Caco-2 (cell line): ENCODE measurements around the gene BEST4. TPM values are rescaled to one million over a fixed set of nuclear protein-coding genes. Genes with fewer than 3 reads are reported as not detected.

Experiments used
- BruUV-seq: library from RNA; stranded (reverse); fragments of 400-500 nt; replicated peaks from 2 replicates; lab custom pipeline; 2021; lab: Mats Ljungman, UMichigan
- CTCF ChIA-PET: fragments of 300-600 bp; sonication (Branson Sonifier 250); formaldehyde crosslinking; loops from one replicate; lab custom pipeline; 2022; ENCODE audit warnings: antibody characterized with exemption; lab: Charles Lee
- POLR2A ChIA-PET: fragments of 300-600 bp; sonication (Branson Sonifier 250); formaldehyde crosslinking; loops from one replicate; lab custom pipeline; 2022; ENCODE audit warnings: antibody characterized with exemption; lab: Charles Lee
- DNase-seq, 2 experiments: peaks; one replicate each; pipeline versions ENCODE4 v3.0.0 to v3.0.0-alpha.2; 2020 to 2022
- H3K27me3 ChIP-seq: replicated peaks from 2 replicates; pipeline ENCODE4 v1.6.0; 2011; ENCODE audit warnings: low read length; ENCODE audit not compliant: control insufficient read depth, insufficient read depth
- H3K36me3 ChIP-seq: 2 replicates; pipeline ENCODE4 v1.5.1; 2011; ENCODE audit warnings: low read length; ENCODE audit not compliant: control insufficient read depth, insufficient read depth
- H3K4me1 ChIP-seq: fragments of 250-450 bp; sonication (Bioruptor Pico); 2 replicates; pipeline ENCODE4 v1.5.1; 2020; ENCODE audit warnings: mild to moderate bottlenecking
- H3K4me3 ChIP-seq: 2 replicates; pipeline ENCODE4 v1.5.1; 2011; ENCODE audit warnings: low read depth, mild to moderate bottlenecking, control low read depth, low read length
- H3K9me3 ChIP-seq: fragments of 250-450 bp; sonication (Bioruptor Pico); 2 replicates; pipeline ENCODE4 v1.5.1; 2020; ENCODE audit warnings: mild to moderate bottlenecking, moderate library complexity
- H3K27ac Mint-ChIP-seq: one replicate; pipeline ENCODE4 v1.8.0; 2022; ENCODE audit warnings: mixed read lengths; ENCODE audit not compliant: unreplicated experiment
- H3K27me3 Mint-ChIP-seq: one replicate; pipeline ENCODE4 v1.8.0; 2022; ENCODE audit warnings: mixed read lengths; ENCODE audit not compliant: insufficient read depth, unreplicated experiment
- H3K36me3 Mint-ChIP-seq: one replicate; pipeline ENCODE4 v1.8.0; 2022; ENCODE audit warnings: mild to moderate bottlenecking, mixed read lengths; ENCODE audit not compliant: insufficient read depth, unreplicated experiment
- H3K4me1 Mint-ChIP-seq: one replicate; pipeline ENCODE4 v1.8.0; 2022; ENCODE audit warnings: low read depth, mixed read lengths; ENCODE audit not compliant: unreplicated experiment
- H3K4me3 Mint-ChIP-seq: one replicate; pipeline ENCODE4 v1.8.0; 2022; ENCODE audit warnings: mild to moderate bottlenecking, moderate library complexity, mixed read lengths; ENCODE audit not compliant: unreplicated experiment
- H3K9me3 Mint-ChIP-seq: one replicate; pipeline ENCODE4 v1.8.0; 2022; ENCODE audit warnings: mixed read lengths; ENCODE audit not compliant: unreplicated experiment
- CTCF ChIP-seq, 2 experiments: fragments of 200-600 bp in 1 of 2; IDR thresholded peaks; 1 replicate in 1 of 2; 2 replicates in 1 of 2; pipeline versions ENCODE4 v1.5.1 to v1.8.0; 2011 to 2022; ENCODE audit warnings: antibody characterized with exemption in 1 of 2, control low read depth in 1 of 2, inconsistent platforms in 1 of 2, low read depth in 1 of 2, low read length in 1 of 2, mild to moderate bottlenecking in 1 of 2, moderate library complexity in 1 of 2; ENCODE audit not compliant: insufficient read depth in 1 of 2, severe bottlenecking in 1 of 2, unreplicated experiment in 1 of 2
- intact Hi-C: fragments of 100-400 bp; cut with micrococcal nuclease; formaldehyde crosslinking; loops from one replicate; pipeline ENCODE4 v1.10.0; 2022; ENCODE audit not compliant: unreplicated experiment
- total RNA-seq: library from RNA; stranded (reverse); gene quantifications from 2 replicates; pipeline ENCODE4 v1.2.3, GENCODE V29; 2022

The BEST4 gene
- total RNA-seq, 1 experiment from 2014 or later: not detected

GRCh38 chr1:44806704-44807363 is 18.9 kb upstream of the BEST4 start, which contains the start of gene DYNLT4:
DYNLT4 (minus strand) TSS chr1:44807351; CDS start chr1:44806668, 683 bp downstream.
- intact Hi-C loops: no loop called here
- Mint-ChIP-seq H3K36me3 (peaks cover 19% of the 10 kb centered on the region), H3K4me3 (peak within 1 kb of the TSS; percentile 53), H3K27ac (peak within 1 kb of the TSS; percentile 99), H3K4me1 (peaks cover 24% of the 10 kb centered on the region), H3K9me3 (no peaks in the 10 kb centered on the region), H3K27me3 (no peaks in the 10 kb centered on the region)
- ChIA-PET POLR2A (interaction anchor here (1.0 to 2.7 kb wide), 2 partner anchors 12 to 31 kb away, joined by 5 to 24 read pairs; partner anchors contain the start of gene RPS8), CTCF (no interaction called here)
- BruUV-seq: TSS peak; percentile 81
- DNase-seq: no peak
- no peak within 1 kb of the TSS for H3K4me3 ChIP-seq
- H3K36me3 ChIP-seq: no peaks in the 10 kb centered on the region
- TF ChIP-seq CTCF (IDR thresholded peaks at IDR 0.05; ENCODE audit: insufficient read depth in 1 of 2, low read depth in 1 of 2, low read length in 1 of 2, severe bottlenecking in 1 of 2, unreplicated experiment in 1 of 2): no peak
- H3K9me3 ChIP-seq: no peaks in the 10 kb centered on the region
- H3K4me1 ChIP-seq: peaks cover 40% of the 10 kb centered on the region
- no peaks in the 10 kb centered on the region for H3K27me3 ChIP-seq

GRCh38 chr1:44806025-44806703 is 18.2 kb upstream of the BEST4 start:
- Histone ChIP-seq H3K4me3 (no peak overlapping the region), H3K9me3 (no peaks in the 10 kb centered on the region), H3K36me3 (no peaks in the 10 kb centered on the region), H3K27me3 (no peaks in the 10 kb centered on the region), H3K4me1 (peaks cover 40% of the 10 kb centered on the region)
- BruUV-seq: no TSS peak
- no peak for TF ChIP-seq CTCF (IDR thresholded peaks at IDR 0.05; ENCODE audit: insufficient read depth in 1 of 2, low read depth in 1 of 2, low read length in 1 of 2, severe bottlenecking in 1 of 2, unreplicated experiment in 1 of 2)
- H3K27me3 Mint-ChIP-seq: no peaks in the 10 kb centered on the region
- H3K9me3 Mint-ChIP-seq: no peaks in the 10 kb centered on the region
- intact Hi-C loops: no loop called here
- no peak for DNase-seq
- CTCF ChIA-PET: no interaction called here
- peaks cover 19% of the 10 kb centered on the region for H3K36me3 Mint-ChIP-seq
- POLR2A ChIA-PET: interaction anchor here (1.0 kb wide), 1 partner anchor 31 kb away, joined by 5 read pairs; the partner anchor contains the start of gene RPS8
- H3K4me3 Mint-ChIP-seq: no peak overlapping the region
- H3K27ac Mint-ChIP-seq: peak overlapping the region; percentile 99
- H3K4me1 Mint-ChIP-seq: peaks cover 22% of the 10 kb centered on the region

GRCh38 chr1:44805311-44806024 is 17.5 kb upstream of the BEST4 start:
- H3K4me3 Mint-ChIP-seq: no peak overlapping the region
- H3K27me3 Mint-ChIP-seq: no peaks in the 10 kb centered on the region
- TSS peak; percentile 11 for BruUV-seq
- Histone ChIP-seq H3K27me3 (no peaks in the 10 kb centered on the region), H3K36me3 (no peaks in the 10 kb centered on the region), H3K4me1 (peaks cover 40% of the 10 kb centered on the region), H3K9me3 (no peaks in the 10 kb centered on the region), H3K4me3 (no peak overlapping the region)
- no peak for DNase-seq
- peaks cover 18% of the 10 kb centered on the region for H3K4me1 Mint-ChIP-seq
- H3K27ac Mint-ChIP-seq: peak overlapping the region; percentile 61
- intact Hi-C loops: no loop called here
- ChIA-PET CTCF (no interaction called here), POLR2A (interaction anchor here (0.5 kb wide), 1 partner anchor 14 kb away, joined by 4 read pairs; no protein-coding TSS in a partner anchor)
- peak in 1 of 2 experiments; percentile 7 for TF ChIP-seq CTCF (IDR thresholded peaks at IDR 0.05; ENCODE audit: insufficient read depth in 1 of 2, low read depth in 1 of 2, low read length in 1 of 2, severe bottlenecking in 1 of 2, unreplicated experiment in 1 of 2)
- H3K9me3 Mint-ChIP-seq: no peaks in the 10 kb centered on the region
- H3K36me3 Mint-ChIP-seq: peaks cover 19% of the 10 kb centered on the region
